Neutrophil (primary cell): Measurements from ENCODE around the gene MET.
"Not testable (repeated sequence)": the region's sequence is repeated elsewhere in the genome, so short reads cannot be mapped to it uniquely, and the experiment has no call there.

Experiments used
- H3K27ac ChIP-seq: fragments of 200-600 bp; sonication (generic); 2 replicates; pipeline ENCODE4 v1.5.1; 2016; ENCODE audit warnings: mild to moderate bottlenecking, moderate library complexity
- H3K27me3 ChIP-seq: fragments of 200-600 bp; sonication (generic); 2 replicates; pipeline ENCODE4 v1.6.0; 2016; ENCODE audit warnings: mild to moderate bottlenecking
- H3K36me3 ChIP-seq: fragments of 200-600 bp; sonication (generic); 2 replicates; pipeline ENCODE4 v1.5.1; 2017
- H3K4me1 ChIP-seq, 2 experiments: fragments of 200-600 bp in 1 of 2; sonication (generic) in 1 of 2; 1 replicate in 1 of 2; 2 replicates in 1 of 2; pipeline versions ENCODE4 v1.5.1 to v1.6.1; 2013 to 2016; ENCODE audit warnings: low read depth in 1 of 2, low read length in 1 of 2, mild to moderate bottlenecking in 1 of 2, moderate library complexity in 1 of 2; ENCODE audit not compliant: control insufficient read depth in 1 of 2, insufficient read depth in 1 of 2
- H3K4me3 ChIP-seq, 2 experiments: fragments of 200-600 bp in 1 of 2; sonication (generic) in 1 of 2; 1 replicate in 1 of 2; 2 replicates in 1 of 2; pipeline ENCODE4 v1.5.1; 2013 to 2016; ENCODE audit warnings: low read depth in 1 of 2, low read length in 1 of 2, mild to moderate bottlenecking in 1 of 2, moderate library complexity in 1 of 2
- H3K9me3 ChIP-seq: fragments of 200-600 bp; sonication (generic); 2 replicates; pipeline ENCODE4 v1.5.1; 2016
- CTCF ChIP-seq: fragments of 200-600 bp; sonication (generic); IDR thresholded peaks from 2 replicates; pipeline ENCODE4 v1.5.1; 2016; ENCODE audit warnings: antibody characterized with exemption

Gene MET

GRCh38 chr7:116807011-116807560 is 135.1 kb downstream of the MET start:
- Histone ChIP-seq H3K9me3 (no peaks in the 10 kb centered on the region), H3K4me1 (no peaks in the 10 kb centered on the region), H3K36me3 (no peaks in the 10 kb centered on the region), H3K4me3 (no peak overlapping the region), H3K27me3 (no peaks in the 10 kb centered on the region), H3K27ac (no peak overlapping the region)
- no peak for TF ChIP-seq CTCF

GRCh38 chr7:116809636-116810266 is 137.8 kb downstream of the MET start:
- Histone ChIP-seq H3K4me3 (no peak overlapping the region), H3K36me3 (no peaks in the 10 kb centered on the region), H3K27ac (no peak overlapping the region), H3K9me3 (no peaks in the 10 kb centered on the region), H3K4me1 (no peaks in the 10 kb centered on the region), H3K27me3 (no peaks in the 10 kb centered on the region)
- no peak for TF ChIP-seq CTCF

- no peaks in the 10 kb centered on the region for H3K4me1 ChIP-seq
- no peaks in the 10 kb centered on the region for H3K27me3 ChIP-seq
- no peaks in the 10 kb centered on the region for H3K9me3 ChIP-seq
- TF ChIP-seq CTCF = no peak
- H3K4me3 ChIP-seq = no peak overlapping the region
- H3K36me3 ChIP-seq = no peaks in the 10 kb centered on the region
- H3K27ac ChIP-seq = no peak overlapping the region
Observed at GRCh38 chr7:116810267-116811116, 138.5 kb downstream of the MET start.

- H3K36me3 ChIP-seq = no peaks in the 10 kb centered on the region
- no peak overlapping the region for H3K27ac ChIP-seq
- H3K4me1 ChIP-seq = no peaks in the 10 kb centered on the region
- no peak for TF ChIP-seq CTCF
- no peaks in the 10 kb centered on the region for H3K9me3 ChIP-seq
- H3K27me3 ChIP-seq = no peaks in the 10 kb centered on the region
- H3K4me3 ChIP-seq = no peak overlapping the region
Observed at GRCh38 chr7:116811768-116812167, 139.8 kb downstream of the MET start.

GRCh38 chr7:116812860-116813259 is 140.9 kb downstream of the MET start:
- Histone ChIP-seq H3K27ac (no peak overlapping the region), H3K27me3 (no peaks in the 10 kb centered on the region), H3K4me1 (no peaks in the 10 kb centered on the region), H3K36me3 (no peaks in the 10 kb centered on the region), H3K9me3 (no peaks in the 10 kb centered on the region), H3K4me3 (no peak overlapping the region)
- TF ChIP-seq CTCF = no peak

GRCh38 chr7:116813371-116813770 is 141.4 kb downstream of the MET start:
- H3K27ac ChIP-seq, H3K27me3 ChIP-seq, H3K4me3 ChIP-seq, H3K9me3 ChIP-seq, H3K36me3 ChIP-seq, H3K4me1 ChIP-seq: not testable (repeated sequence)
